Heart left ventricle (tissue), 16 donors: Measurements from ENCODE around the gene GABRA6. TPM values are rescaled to one million over a fixed set of nuclear protein-coding genes. Genes with fewer than 3 reads are reported as not detected.

Source experiments
- ATAC-seq, 4 donors: fragments of 200-7000 bp; cut with Tn5 transposase; one replicate each; pipeline ENCODE4 v1.9.1; 2020 to 2022; ENCODE audit warnings: moderate library complexity in 4 of 4, mild to moderate bottlenecking in 3 of 4, moderate number of reproducible peaks in 1 of 4
- DNase-seq, 5 donors: peaks; one replicate each; pipeline ENCODE4 v3.0.0-alpha.2; 2020
- H3K27ac ChIP-seq, 12 donors: fragments of 200-600 bp; sonication (generic) in 4 of 12; one replicate each; pipeline versions ENCODE4 v1.5.0 to v1.8.0; 2016 to 2022; ENCODE audit warnings: mild to moderate bottlenecking in 2 of 12
- H3K27me3 ChIP-seq, 9 donors: fragments of 200-600 bp; sonication (generic) in 2 of 9; one replicate each; pipeline versions ENCODE4 v1.5.1 to v1.8.0; 2016 to 2022; ENCODE audit warnings: mild to moderate bottlenecking in 3 of 9
- H3K36me3 ChIP-seq, 9 donors: fragments of 200-600 bp; sonication (generic) in 2 of 9; one replicate each; pipeline versions ENCODE4 v1.5.0 to v1.8.0; 2018 to 2022; ENCODE audit warnings: mild to moderate bottlenecking in 2 of 9
- H3K4me1 ChIP-seq, 12 donors: fragments of 200-600 bp; sonication (generic) in 4 of 12; one replicate each; pipeline versions ENCODE4 v1.5.0 to v1.8.0; 2016 to 2022; ENCODE audit warnings: mild to moderate bottlenecking in 3 of 12
- H3K4me3 ChIP-seq, 12 donors: fragments of 200-600 bp; sonication (generic) in 4 of 12; one replicate each; pipeline versions ENCODE4 v1.5.0 to v1.8.0; 2017 to 2022; ENCODE audit warnings: mild to moderate bottlenecking in 9 of 12, moderate library complexity in 4 of 12
- H3K9me3 ChIP-seq, 12 donors: fragments of 200-600 bp; sonication (generic) in 4 of 12; one replicate each; pipeline versions ENCODE4 v1.5.0 to v1.8.0; 2016 to 2022; ENCODE audit warnings: mild to moderate bottlenecking in 1 of 12
- POLR2A ChIP-seq, 2 donors: fragments of 450-650 bp; IDR thresholded peaks; one replicate each; pipeline ENCODE4 v1.6.1; 2017; ENCODE audit warnings: antibody characterized with exemption in 2 of 2, mild to moderate bottlenecking in 2 of 2, moderate library complexity in 2 of 2
- WGBS, 4 donors: extraction: QIAGEN DNeasy Blood & Tissue Kit in 2 of 4; methylation state at CpG; one replicate each; pipeline versions ENCODE4 v1.1.5 to v1.1.7; 2013 to 2018; 5-methylcytosine and 5-hydroxymethylcytosine counted together
- intact Hi-C, 10 donors: fragments of 100-400 bp; cut with DNase I; formaldehyde crosslinking; loops; one replicate each; pipeline versions ENCODE4 v1.11.1 to v1.14.2; 2022
- polyA plus RNA-seq, 2 donors: library from polyadenylated mRNA; stranded (reverse); fragments of 200-250 nt; gene quantifications; one replicate each; pipeline ENCODE4 v1.2.3, GENCODE V29; 2013
- total RNA-seq, 9 donors: library from RNA; depleted of rRNA in 2 of 9; stranded (reverse); fragments of >200 nt in 2 of 9; fragmentation: NEBNext Ultra II Directional in 3 of 9; extraction: Animal tissue kit (Norgen Biotek cat#: 25700) in 3 of 9; gene quantifications; one replicate each; pipeline versions ENCODE4 v1.1.0 to v1.2.4, GENCODE V29; 2016 to 2023
- TF ChIP-seq, protein P1 (sequence below), 12 donors: fragments of 200-600 bp; sonication (generic) in 4 of 12; IDR thresholded peaks; one replicate each; pipeline versions ENCODE4 v1.5.0 to v1.8.0; 2018 to 2022; ENCODE audit warnings: antibody characterized with exemption in 12 of 12, mild to moderate bottlenecking in 5 of 12
- donor health status: ischemic (EF 13 %, LVEDD 7.1; RV severe dilation, severe dysfunction).
- donor health status: healthy with polysubstance abuse.
- donor health status: DM: no; HTN: yes; CAD: no.
- donor health status: DM: no; HTN: no; CAD: no.
- donor health status: ischemic (EF 25% LVEDD 6.9; RV normal size, moderate dysfunction).
- donor health status: ischemic (EF 25% LVEDD 5.7; RV mildly dilated, moderate dysfunction).
- donor health status: healthy.
- donor health status: DM: yes; HTN: yes; CAD: no.
- donor health status: ischemic (EF 35%, LVEDD 5.7; RV mildly dilated, moderate dysfunction).
- donor health status: nonischemic (EF 11% LVEDD 7.7; RV severe dilation, severe dysfunction).
- donor health status: DM: yes; HTN: yes; CAD: no.
- donor health status: PGD.
- donor health status: ischemic (EF 29% LVEDD 5.4; RV normal size, mild dysfunction).
- donor health status: nonischemic (EF 23%, LVEDD 6.1; RV moderate dilation, normal function).

The GABRA6 gene
- total and polyA plus RNA-seq, 11 donors: not detected

- Histone ChIP-seq H3K27ac (no peak overlapping the region), H3K36me3 (no peaks in the 10 kb centered on the region), H3K27me3 (no peaks in the 10 kb centered on the region), H3K4me3 (no peak overlapping the region), H3K9me3 (peaks cover 0 to 15% (median 0%) of the 10 kb centered on the region in 12 donors), H3K4me1 (no peaks in the 10 kb centered on the region)
- TF ChIP-seq POLR2A (IDR thresholded peaks at IDR 0.05): no peak
- TF ChIP-seq, protein P1, sequence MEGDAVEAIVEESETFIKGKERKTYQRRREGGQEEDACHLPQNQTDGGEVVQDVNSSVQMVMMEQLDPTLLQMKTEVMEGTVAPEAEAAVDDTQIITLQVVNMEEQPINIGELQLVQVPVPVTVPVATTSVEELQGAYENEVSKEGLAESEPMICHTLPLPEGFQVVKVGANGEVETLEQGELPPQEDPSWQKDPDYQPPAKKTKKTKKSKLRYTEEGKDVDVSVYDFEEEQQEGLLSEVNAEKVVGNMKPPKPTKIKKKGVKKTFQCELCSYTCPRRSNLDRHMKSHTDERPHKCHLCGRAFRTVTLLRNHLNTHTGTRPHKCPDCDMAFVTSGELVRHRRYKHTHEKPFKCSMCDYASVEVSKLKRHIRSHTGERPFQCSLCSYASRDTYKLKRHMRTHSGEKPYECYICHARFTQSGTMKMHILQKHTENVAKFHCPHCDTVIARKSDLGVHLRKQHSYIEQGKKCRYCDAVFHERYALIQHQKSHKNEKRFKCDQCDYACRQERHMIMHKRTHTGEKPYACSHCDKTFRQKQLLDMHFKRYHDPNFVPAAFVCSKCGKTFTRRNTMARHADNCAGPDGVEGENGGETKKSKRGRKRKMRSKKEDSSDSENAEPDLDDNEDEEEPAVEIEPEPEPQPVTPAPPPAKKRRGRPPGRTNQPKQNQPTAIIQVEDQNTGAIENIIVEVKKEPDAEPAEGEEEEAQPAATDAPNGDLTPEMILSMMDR (IDR thresholded peaks at IDR 0.05): no peak
- DNase-seq (no peak), ATAC-seq (no peak)
- intact Hi-C loops: no loop called here
- 68 to 88% (median 77%) methylated on average over 2 of the region's 2 CpGs for WGBS, 4 donors
Measured at GRCh38 chr5:161744276-161744675, 58.8 kb downstream of the GABRA6 start.

- Histone ChIP-seq H3K4me1 (no peaks in the 10 kb centered on the region), H3K27ac (no peak overlapping the region), H3K36me3 (no peaks in the 10 kb centered on the region), H3K27me3 (no peaks in the 10 kb centered on the region), H3K4me3 (no peak overlapping the region), H3K9me3 (peaks cover 0 to 15% (median 0%) of the 10 kb centered on the region in 12 donors)
- TF ChIP-seq POLR2A (IDR thresholded peaks at IDR 0.05): no peak
- TF ChIP-seq, protein P1 (IDR thresholded peaks at IDR 0.05): no peak
- no peak for DNase-seq
- intact Hi-C loops: no loop called here
- no peak for ATAC-seq
- 38 to 56% (median 47%) methylated on average over 3 of the region's 3 CpGs for WGBS, 4 donors
Measured at GRCh38 chr5:161745392-161745791, 59.9 kb downstream of the GABRA6 start.

DNA sequence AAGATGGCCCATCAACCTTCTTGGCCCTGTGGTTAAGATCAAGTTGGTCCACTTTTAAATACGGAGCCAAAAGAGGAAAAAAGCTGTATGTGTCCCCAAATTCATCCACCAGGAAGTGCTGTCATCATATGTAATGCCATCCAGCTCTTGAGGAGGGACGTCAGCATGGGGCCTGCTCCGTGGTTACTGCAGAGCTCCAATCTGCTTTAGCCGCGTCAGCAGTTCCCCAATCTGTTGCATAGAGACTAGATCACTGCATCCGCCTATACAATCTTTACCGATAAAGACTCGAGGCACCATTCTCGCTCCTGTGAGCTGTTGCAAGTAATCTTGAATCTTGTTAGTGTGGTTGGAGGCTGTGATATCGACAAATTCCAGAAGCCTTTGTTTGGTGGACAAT is 65.7 kb downstream of the GABRA6 start:
- 77 to 82% (median 78%) methylated on average over 10 of the region's 10 CpGs for WGBS, 4 donors
- no peaks in the 10 kb centered on the region for H3K36me3 ChIP-seq
- ATAC-seq (no peak), DNase-seq (no peak)
- H3K27me3 ChIP-seq: no peaks in the 10 kb centered on the region
- peaks cover 0 to 12% (median 0%) of the 10 kb centered on the region in 12 donors for H3K9me3 ChIP-seq
- TF ChIP-seq POLR2A (IDR thresholded peaks at IDR 0.05): no peak
- TF ChIP-seq, protein P1 (IDR thresholded peaks at IDR 0.05): no peak
- no peak overlapping the region for H3K4me3 ChIP-seq
- intact Hi-C loops: no loop called here
- no peaks in the 10 kb centered on the region for H3K4me1 ChIP-seq
- no peak overlapping the region for H3K27ac ChIP-seq

Other genes starting within 250 kb of the GABRA6 start
- gene GABRB2, start 139.0 kb upstream of the GABRA6 start, total RNA-seq: 1 to 10 TPM in 1 of 9 donors, under 1 TPM in 2, not detected in 6; 0.15 to 3.8 (median 0.17) TPM
- gene GABRB2, start 139.0 kb upstream of the GABRA6 start, polyA plus RNA-seq: under 1 TPM in 1 of 2 donors, not detected in 1; 0.04 TPM
- gene GABRA1, start 162.4 kb downstream of the GABRA6 start, total RNA-seq: not detected
- gene GABRA1, start 162.4 kb downstream of the GABRA6 start, polyA plus RNA-seq: not detected